ENCODE results near the gene CAMTA1. TPM values are rescaled to one million over a fixed set of nuclear protein-coding genes. Genes with fewer than 3 reads are reported as not detected.

Gene CAMTA1
- total and polyA plus RNA-seq, 8 donors: 13.0 to 54.2 (median 23.6) TPM

- no peaks in the 10 kb centered on the region for H3K4me1 ChIP-seq
- no peak for TF ChIP-seq CTCF (IDR thresholded peaks at IDR 0.05)
- no peaks in the 10 kb centered on the region for H3K36me3 ChIP-seq
- intact Hi-C loops (cut with DNase I): no loop called here
- ATAC-seq (peak in 1 of 4 donors; percentile 2), DNase-seq (peak in 5 of 6 donors; percentile 22 to 74 (median 28)), FAIRE-seq (no peak)
- H3K27ac ChIP-seq: no peak overlapping the region
- H3K4me3 ChIP-seq: peak overlapping the region in 2 of 4 donors; percentile 42 to 47
- H3K9me3 ChIP-seq: no peaks in the 10 kb centered on the region
- no peaks in the 10 kb centered on the region for H3K27me3 ChIP-seq
- WGBS, 2 donors: 7 to 12% methylated on average over 39 to 60 of the region's 60 CpGs
Measured at GRCh38 chr1:7703321-7704213, 918.3 kb downstream of the CAMTA1 start.

- 2 to 3% methylated on average over 56 to 151 of the region's 151 CpGs for WGBS, 2 donors
- no peak for FAIRE-seq
- Histone ChIP-seq H3K27ac (no peak overlapping the region), H3K9me3 (no peaks in the 10 kb centered on the region), H3K4me1 (no peaks in the 10 kb centered on the region), H3K36me3 (no peaks in the 10 kb centered on the region), H3K27me3 (no peaks in the 10 kb centered on the region), H3K4me3 (peak overlapping the region in 3 of 4 donors; percentile 21 to 53 (median 42))
- intact Hi-C loops (cut with DNase I): no loop called here
- ATAC-seq: peak; percentile 98 to 99 (median 98)
- TF ChIP-seq CTCF (IDR thresholded peaks at IDR 0.05): no peak
- peak; percentile 91 to 98 (median 95) for DNase-seq
Measured at GRCh38 chr1:7704214-7705047, 919.2 kb downstream of the CAMTA1 start.

GRCh38 chr1:7705048-7705907 lies 920.0 kb downstream of the CAMTA1 start:
- peak; percentile 14 to 79 (median 38) for DNase-seq
- peak overlapping the region in 2 of 4 donors; percentile 20 to 27 for H3K27ac ChIP-seq
- no peak for FAIRE-seq
- intact Hi-C loops (cut with DNase I): no loop called here
- H3K4me1 ChIP-seq: no peaks in the 10 kb centered on the region
- H3K27me3 ChIP-seq: no peaks in the 10 kb centered on the region
- peak overlapping the region; percentile 15 to 53 (median 29) for H3K4me3 ChIP-seq
- no peak for TF ChIP-seq CTCF (IDR thresholded peaks at IDR 0.05)
- no peaks in the 10 kb centered on the region for H3K9me3 ChIP-seq
- ATAC-seq: peak in 3 of 4 donors; percentile 19 to 32 (median 22)
- 3 to 5% methylated on average over 83 to 106 of the region's 106 CpGs for WGBS, 2 donors
- no peaks in the 10 kb centered on the region for H3K36me3 ChIP-seq

DNA sequence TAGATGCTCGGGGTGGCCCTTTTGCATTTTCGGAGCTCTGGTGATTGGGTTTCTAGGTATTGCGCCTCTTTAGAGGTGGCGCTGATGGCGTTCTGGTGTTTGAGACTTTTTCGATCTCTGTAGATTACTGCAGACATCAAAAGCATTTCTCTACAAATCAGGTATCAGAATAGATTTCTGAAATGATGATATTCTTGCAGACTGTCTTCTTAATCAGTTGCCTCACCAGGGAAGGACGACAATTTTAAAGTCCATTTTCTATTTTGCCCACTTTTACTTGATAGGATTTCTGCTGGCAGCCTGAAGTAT lies 920.6 kb downstream of the CAMTA1 start:
- Histone ChIP-seq H3K27ac (peak overlapping the region in 2 of 4 donors; percentile 20 to 27), H3K27me3 (no peaks in the 10 kb centered on the region), H3K4me3 (peak overlapping the region in 3 of 4 donors; percentile 16 to 53 (median 42)), H3K36me3 (no peaks in the 10 kb centered on the region), H3K4me1 (no peaks in the 10 kb centered on the region), H3K9me3 (no peaks in the 10 kb centered on the region)
- no peak for TF ChIP-seq CTCF (IDR thresholded peaks at IDR 0.05)
- WGBS, 2 donors: 15 to 26% methylated on average over 7 of the region's 7 CpGs
- no peak for DNase-seq
- peak in 2 of 4 donors; percentile 1 to 2 for ATAC-seq
- intact Hi-C loops (cut with DNase I): no loop called here
- no peak for FAIRE-seq
